Putamen (tissue), 1 donor: ENCODE results near the gene RABL3.
"Not testable (repeated sequence)": the region's sequence is repeated elsewhere in the genome, so short reads cannot be mapped to it uniquely, and the experiment has no call there.

Experiments used
- DNase-seq: peaks from one replicate; pipeline ENCODE4 v3.0.0-alpha.2; 2016; ENCODE audit warnings: low spot score

RABL3 gene

DNA sequence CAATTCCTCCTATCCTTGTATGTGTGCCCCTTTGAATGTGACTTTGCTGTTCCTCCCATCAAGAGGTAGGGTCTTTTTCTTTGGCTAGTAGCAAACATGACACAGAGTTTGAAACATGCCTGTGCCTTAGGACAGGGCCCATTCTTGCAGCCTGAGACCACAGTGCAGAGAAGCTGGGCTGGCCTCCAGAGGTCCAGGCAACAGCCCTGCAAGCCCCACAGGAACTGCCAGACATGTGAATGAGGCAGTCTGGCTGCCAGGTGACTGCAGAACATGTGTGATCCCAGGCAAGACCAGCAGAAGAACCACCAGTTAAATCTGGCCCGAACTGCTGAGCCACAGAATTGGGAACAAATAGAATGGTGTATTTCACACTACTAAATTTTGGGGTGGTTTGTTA is 59.1 kb downstream of the RABL3 start:
- DNase-seq, result no peak

GRCh38 chr3:120682095-120682681 is 60.1 kb downstream of the RABL3 start, which contains the start of gene HGD:
HGD (minus strand) TSS chr3:120682239; CDS start chr3:120682111, 128 bp downstream.
- no peak for DNase-seq

DNA sequence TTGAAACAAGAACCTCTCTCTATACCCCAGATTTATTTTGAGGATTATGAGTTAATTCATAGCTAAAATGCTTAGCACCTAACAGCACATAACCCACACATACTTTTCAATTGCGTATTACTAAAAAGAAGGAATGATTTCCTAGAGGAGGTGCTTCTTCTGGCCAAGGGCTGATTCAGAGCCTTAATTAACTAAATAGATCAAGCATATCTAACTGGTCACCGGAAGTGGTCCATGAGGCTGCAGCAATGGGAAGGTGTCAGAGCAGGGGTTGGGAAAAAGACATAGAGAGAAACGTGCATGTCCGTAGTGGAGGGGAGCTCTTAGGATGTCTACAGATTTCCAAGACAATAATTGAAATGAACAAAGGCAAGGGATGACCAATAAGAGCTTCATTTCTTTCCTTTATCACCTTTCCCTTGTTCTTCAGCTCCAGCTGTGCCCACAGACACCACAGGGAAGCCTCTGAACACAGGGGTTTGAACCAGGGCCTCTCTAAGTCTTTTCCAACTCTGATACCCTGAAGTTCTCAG is 60.7 kb downstream of the RABL3 start:
- DNase-seq, result no peak

DNA sequence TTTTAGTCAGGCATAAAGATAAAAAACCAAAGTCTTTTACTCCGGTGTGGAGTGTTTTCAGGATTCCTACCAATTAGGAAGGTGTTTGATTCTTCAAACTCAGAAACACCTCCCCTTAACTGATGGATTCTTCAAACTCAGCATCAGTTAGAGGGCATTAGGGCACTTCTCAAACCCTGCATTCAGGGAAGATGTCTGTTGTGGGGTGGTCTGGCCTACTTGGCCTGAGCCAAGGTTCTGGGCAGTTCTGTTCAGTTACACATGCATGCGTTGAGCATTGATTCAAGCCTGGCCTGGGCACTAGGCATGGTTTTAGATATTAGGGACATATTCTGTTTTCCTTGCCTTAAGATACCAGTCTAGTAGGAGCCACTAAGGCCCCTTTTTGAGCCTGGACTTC is 61.3 kb downstream of the RABL3 start:
- no peak for DNase-seq

GRCh38 chr3:120680193-120680894 is 62.0 kb downstream of the RABL3 start:
- no peak for DNase-seq

- no peak for DNase-seq
Measured at GRCh38 chr3:120678984-120679383, 63.3 kb downstream of the RABL3 start.

- DNase-seq, result peak; percentile 68
Measured at GRCh38 chr3:120678331-120678947, 63.9 kb downstream of the RABL3 start.

DNA sequence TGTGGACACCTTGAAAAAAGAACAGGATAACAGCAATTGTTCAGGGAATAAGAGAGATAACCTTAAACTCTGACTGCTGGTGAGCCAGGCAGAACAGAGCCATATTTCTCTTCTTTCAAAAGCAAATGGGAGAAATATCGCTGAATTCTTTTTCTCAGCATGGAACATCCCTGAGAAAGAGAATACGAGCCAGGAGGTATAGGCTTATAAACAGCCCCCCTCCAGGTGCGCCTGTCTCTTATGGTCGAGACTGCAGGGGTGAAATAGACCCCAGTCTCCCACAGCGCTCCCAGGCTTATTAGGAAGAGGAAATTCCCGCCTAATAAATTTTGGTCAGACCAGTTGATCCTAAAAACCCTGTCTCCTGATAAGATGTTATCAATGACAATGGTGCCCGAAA is 65.1 kb downstream of the RABL3 start:
- not testable (repeated sequence) for DNase-seq

DNA sequence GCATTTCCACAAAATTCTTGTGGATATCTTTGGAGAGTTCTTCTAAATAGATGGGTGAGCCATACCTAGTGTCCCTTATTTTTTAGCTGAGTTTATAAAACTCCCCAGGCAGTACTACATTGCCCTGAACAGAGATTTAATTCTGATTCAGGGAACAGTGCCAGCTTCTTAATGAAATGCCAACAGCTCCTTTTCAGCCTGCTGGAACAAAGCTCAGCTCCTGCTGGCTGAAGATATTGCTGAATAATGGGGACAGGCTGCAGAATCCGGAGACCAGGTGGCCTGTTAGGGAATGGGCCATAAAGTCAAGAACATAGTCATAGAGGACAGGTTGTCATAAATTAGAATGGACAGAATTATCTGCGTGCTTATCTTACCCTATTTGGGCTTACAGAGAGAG is 69.2 kb downstream of the RABL3 start:
- peak; percentile 34 for DNase-seq

GRCh38 chr3:120670576-120670975 is 71.7 kb downstream of the RABL3 start:
- DNase-seq, result no peak

GRCh38 chr3:120664926-120665325 is 77.4 kb downstream of the RABL3 start:
- DNase-seq, result no peak

- DNase-seq, result no peak
Measured at GRCh38 chr3:120661945-120662344, 80.4 kb downstream of the RABL3 start.

DNA sequence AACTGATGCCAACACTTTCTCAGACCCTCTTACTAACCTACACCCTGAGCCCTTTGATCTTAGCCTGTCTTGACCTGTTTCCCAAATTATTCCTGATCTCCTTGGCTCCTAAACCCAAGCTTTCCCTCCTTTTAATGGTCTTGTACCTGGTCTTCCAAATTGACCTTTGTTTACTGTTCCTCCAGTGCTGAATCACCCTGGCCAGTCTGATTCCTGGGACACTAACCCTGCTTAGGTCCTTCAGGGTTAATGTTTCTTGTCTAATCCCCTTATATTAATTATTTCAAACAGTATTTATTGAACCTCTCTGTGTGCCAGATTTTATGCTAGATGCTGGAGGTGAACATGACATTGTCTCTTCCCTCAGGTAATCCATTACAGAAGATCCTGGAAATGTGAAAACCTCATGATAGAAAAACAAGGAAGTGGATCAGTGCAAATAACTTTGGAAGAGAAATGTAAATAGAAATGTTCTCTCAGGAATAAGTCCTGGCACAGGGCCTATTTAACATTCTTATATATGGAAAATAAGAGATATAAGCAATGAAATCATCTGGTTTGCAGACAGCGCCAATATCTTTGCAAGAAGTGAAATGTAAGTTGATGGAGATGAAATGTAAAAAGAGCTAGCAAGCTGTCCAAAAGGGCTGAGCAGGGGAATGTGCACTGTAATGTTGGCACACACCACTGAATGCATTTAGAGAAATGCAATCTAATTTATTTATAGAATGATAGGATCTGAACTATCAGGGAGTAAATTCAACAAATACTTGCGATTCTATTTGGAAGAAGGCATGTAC is 81.0 kb downstream of the RABL3 start:
- no peak for DNase-seq

DNA sequence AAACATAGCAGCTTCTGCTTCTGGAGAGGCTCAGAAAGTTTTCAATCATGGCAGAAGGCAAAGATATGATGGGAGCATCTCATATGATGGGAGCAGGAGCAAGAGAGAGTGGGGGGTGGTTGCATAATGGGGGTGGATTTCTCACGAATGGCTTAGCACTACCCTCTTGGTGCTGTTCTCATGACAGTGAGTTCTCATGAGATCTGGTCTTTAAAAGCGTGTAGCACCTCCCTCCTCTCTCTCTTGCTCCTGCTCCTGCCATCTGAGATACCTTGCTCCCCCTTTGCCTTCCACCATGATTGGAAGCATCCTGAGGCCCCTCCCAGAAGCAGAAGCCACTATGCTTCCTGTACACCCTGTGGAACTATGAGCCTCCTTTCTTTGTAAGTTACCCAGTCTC is 82.5 kb downstream of the RABL3 start:
- no peak for DNase-seq

DNA sequence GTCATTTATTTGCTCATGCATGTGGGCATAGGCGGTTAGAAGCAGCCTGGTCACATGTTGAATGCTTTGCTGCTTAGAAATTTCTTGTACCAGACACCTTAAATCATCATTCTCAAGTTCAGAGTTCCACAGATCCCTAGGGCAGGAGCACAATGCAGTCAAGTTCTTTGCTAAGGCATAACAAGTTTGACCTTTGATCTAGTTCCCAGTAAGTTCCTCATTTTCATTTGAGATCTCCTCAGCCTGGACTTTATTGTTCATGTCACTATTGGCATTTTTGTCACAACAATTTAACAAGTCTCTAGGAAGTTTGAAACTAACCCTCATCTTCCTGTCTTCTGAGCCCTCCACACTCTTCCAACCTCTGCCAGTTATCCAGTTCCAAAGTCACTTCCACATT is 83.0 kb downstream of the RABL3 start:
- DNase-seq, result no peak

- DNase-seq, result peak; percentile 7
Measured at GRCh38 chr3:120652896-120653545, 89.3 kb downstream of the RABL3 start.

- DNase-seq, result no peak
Measured at GRCh38 chr3:120652281-120652680, 90.0 kb downstream of the RABL3 start.

GRCh38 chr3:120650311-120650710 is 92.0 kb downstream of the RABL3 start:
- DNase-seq, result no peak

DNA sequence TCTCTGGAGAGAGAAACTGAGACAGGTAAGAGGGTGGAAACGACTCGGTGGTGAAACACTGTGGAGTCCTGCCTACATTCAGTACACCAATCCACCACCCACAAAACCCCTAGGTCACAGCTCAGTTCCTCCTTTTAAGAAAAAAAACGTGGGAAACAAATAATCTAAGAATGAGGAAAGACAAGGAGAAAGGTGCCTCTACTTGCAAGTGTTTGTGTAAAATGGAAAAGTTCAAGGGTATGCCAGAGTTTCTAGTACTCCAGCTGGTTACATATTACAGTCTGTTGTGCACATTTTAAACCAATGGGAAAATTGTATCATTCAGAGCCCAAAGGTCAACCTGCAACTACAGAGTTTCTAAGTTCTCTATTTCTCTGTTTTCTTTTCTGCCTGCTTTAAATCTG is 92.5 kb downstream of the RABL3 start:
- DNase-seq, result no peak

- DNase-seq, result no peak
Measured at GRCh38 chr3:120648290-120648689, 94.0 kb downstream of the RABL3 start.

- DNase-seq, result no peak
Measured at GRCh38 chr3:120646771-120647432, 95.4 kb downstream of the RABL3 start.
